Measurements from ENCODE around the gene EPHA6.
"Not testable (repeated sequence)": the region's sequence is repeated elsewhere in the genome, so short reads cannot be mapped to it uniquely, and the experiment has no call there.

Gene EPHA6

DNA sequence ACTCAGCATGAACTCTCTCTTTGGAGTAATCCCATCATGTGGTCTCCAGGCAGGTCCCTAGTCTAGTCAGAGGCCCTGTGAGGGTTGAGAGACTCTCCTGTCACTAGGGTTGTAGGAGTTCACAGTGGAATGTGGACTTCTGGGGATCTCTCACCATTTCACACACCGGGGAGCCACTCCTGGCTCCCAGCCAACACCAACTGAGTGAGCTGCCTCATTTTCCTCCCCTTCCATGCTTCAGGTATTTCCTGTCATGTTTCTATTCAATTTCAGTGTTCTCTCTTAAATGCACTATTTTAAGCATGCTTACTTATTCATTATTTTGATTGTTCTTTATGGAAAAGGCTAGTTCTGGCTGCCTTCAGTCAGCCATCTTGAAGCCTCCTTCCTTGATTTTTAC is 482.6 kb downstream of the EPHA6 start:
- DNase-seq = no peak

DNA sequence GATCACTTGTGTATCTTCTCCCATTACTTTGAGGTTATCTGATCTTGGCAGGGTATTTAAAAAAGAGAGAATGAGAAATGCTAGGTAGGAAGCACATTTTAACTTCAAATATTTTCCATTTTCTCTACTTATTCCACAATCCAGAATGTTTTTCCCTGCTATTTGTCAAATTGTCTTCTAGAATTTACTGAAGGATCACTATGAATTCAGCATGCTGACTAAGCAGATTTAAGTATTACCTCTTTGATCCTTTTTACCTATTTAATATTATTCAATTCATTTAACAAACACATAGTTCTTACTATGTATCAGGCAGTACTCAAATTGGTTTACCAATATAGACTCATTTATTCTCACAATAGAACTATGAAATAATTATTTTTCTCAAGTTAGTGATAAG is 486.7 kb downstream of the EPHA6 start:
- DNase-seq = no peak

DNA sequence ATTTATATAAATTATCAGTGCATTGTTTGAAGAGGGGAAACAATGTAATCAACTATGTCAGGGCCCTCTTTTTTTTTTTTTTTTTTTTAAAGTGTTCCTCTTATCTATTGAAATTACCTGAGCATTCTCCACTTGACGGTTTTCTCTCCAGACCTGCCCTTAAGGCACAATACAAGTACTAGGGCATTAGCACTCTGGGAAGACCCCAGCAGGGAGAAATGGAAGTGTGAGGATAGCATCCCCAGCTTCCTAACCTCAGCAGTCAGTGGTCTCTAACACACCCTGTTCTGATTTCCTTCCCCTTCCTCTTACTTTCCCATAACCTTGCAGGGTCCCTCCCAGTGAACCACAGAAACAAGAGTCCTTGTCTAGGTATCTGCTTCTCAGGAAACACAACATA is 491.8 kb downstream of the EPHA6 start:
- DNase-seq = no peak

DNA sequence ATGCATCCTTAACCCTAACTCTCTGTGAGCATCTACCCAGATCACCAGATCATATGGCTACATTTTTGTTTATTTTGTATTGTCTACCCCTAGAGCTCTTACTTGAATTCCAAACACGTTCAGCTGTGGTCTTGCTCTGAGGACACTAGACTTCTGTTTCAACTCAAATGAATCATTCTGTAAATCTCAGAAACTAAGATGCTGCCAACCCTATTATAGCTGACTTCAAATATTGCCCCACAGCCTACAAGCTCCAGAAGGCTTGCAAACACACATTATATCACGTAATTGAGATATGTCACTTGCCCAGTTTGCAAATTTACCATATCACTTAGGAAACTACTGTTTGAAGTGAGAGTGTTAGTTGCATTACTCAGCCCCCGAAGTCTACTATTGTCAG is 524.0 kb downstream of the EPHA6 start:
- DNase-seq = no peak

DNA sequence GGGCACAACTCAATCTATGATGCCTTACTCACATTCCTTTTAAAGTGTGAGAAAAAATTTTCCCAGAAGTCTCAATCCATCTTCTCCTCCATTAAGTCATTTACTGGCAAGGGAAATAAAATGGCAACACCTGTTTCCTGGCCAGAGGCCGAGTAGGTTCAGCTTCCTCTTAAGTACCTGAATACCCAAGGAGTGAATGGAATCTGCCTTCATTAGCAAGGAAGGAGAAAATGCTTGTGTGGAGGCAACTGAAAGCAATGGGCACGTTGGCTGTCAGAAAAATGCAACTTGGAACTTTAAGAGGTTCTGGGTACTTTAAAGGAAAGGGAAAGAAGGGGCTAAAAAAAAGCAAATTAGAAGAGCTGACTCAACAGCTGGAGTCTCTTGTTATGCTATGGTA is 526.5 kb downstream of the EPHA6 start:
- DNase-seq = no peak

DNA sequence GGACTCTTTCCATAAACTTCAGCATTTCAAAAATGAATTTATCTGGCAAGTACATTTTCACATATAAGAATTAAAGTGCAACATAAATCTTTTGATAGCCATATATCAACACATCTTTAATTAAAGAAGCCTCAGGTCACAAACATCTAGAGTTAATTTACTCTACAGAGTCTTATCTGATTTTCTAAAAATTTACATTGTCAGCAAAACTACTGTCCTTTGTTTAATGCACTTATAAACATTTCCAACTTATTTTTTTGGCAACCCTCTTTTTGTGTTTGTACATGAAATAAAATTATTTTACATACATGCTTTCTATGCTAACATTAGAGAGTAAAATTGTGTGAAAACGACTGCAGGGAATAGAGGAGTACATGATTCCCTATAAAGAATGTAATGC is 533.4 kb downstream of the EPHA6 start:
- no peak for DNase-seq

DNA sequence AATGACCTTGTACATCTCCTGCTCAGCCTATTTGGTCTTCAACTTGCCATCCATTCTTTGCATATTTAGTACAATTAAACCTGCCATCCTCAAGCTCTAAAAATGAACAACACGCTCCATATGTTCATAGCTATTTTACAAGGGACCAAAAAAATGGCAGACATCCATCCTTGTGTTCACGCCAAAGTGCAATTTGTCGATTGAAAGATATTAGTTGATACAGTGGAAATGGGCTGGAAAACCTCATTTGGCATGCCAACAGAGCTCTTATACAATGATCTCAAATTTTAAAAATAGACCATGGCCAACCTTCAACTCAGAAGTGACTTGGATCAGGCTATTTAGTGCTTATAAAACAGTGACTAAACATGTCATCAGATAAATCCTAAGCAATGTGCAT is 536.6 kb downstream of the EPHA6 start:
- no peak for DNase-seq

DNA sequence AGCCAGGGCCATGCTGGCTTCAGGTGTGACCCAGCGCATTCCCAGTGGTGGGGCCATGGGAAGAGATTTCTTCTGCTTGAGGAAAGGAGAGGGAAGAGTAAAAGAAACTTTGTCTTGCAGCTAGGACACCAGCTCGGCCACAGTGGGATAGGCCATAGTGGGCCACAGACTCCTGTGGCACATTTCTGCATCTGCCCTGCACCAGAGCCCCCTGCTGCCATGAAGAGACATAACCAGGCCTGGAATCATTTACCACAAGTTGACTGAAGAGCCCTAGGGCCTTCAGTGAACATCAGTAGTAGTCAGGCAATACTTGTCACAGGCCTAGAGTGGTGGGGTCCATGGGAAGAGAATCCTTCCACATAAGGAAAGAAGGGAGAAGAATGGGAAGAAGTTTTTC is 538.8 kb downstream of the EPHA6 start:
- DNase-seq = no peak

DNA sequence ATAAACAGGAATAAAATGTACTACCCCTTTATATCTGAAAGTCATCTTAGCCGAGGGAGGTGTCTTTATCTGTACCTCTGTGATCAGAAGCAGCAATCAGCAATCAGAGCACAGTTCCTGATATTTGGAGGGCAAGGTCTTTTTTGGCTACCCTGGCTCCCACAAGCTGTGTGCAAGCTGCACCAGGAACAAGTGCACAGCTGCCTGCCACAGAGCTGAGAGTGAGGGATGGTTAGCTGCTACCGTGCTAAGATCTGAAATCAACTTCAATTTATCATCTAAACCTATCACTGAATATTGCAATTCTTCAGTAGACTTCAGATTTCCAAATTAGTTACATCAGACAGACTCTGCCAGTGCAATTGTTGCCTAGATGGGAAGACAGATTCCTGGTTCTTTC is 545.6 kb downstream of the EPHA6 start:
- no peak for DNase-seq

DNA sequence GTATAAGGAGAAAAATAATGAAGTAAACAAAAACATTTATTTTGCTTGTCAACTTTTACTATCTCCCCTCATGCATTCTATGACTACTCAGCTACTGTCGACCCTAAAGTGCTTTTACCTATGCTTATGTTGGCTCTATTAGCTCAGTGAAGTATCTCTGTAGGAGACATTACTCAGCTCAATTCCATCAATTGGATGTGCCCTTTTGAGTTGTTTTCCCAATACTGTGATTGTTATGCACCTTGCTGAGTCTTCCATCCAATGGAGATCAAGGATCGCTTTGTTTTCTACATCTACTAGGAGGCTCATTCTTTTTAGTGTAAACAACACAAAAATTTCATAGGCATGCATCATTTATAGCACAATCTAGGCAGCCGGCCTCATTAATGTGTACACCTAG is 546.4 kb downstream of the EPHA6 start:
- DNase-seq = no peak

DNA sequence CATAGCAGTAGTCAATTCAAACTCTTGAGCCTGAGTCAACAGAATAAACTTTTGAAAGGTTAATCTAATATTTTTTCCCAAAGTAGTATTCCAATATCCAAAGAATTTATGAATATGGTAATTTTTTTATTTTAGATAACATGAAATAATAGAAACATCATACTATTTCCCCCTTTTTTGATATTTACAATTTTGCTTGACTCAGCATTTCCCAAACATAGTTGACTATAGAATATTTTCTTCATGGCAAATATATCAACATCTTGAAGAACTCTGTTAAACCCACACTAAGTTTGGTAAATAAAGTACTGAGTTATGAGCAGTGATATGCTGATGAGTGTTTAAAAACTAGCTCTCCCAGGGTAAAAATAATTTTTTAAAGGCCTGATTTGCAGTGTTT is 570.2 kb downstream of the EPHA6 start:
- DNase-seq = no peak

DNA sequence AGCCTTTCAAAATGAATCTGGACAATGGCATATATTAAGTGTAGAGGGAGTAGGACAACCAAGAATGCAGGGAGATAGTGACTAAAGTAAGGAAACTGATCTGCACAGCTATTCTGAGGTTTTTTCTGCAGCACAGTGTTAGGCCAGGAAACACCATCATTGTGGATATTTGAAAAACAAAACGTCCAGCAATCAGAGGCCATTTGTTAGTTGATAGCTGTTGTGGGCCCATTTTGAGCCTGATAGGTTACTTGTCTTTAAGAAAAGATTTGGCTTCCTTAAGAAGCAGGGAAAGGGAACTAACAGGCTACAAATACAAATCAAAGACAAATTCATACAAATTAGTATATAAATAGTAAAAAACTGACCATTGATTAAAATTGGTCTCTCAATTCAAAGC is 574.4 kb downstream of the EPHA6 start:
- no peak for DNase-seq

DNA sequence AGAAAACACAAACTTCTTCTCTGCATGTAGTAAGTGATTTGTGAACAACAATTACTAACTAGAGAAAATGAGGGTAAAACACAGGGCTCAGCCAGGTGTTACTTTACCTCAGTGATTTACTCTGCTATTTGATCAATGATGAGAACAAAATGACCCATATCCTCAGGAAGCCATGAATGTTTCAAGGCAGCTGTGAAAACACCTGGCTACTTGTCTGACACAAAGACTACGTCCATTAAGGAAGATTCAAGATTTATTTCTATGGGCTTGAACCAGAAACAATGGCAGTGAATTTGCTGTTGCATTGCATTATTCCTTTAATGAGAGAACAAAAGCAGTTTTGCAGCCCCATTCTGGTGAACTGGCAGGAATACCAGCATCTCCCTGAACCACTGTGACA is 575.5 kb downstream of the EPHA6 start:
- DNase-seq = no peak

DNA sequence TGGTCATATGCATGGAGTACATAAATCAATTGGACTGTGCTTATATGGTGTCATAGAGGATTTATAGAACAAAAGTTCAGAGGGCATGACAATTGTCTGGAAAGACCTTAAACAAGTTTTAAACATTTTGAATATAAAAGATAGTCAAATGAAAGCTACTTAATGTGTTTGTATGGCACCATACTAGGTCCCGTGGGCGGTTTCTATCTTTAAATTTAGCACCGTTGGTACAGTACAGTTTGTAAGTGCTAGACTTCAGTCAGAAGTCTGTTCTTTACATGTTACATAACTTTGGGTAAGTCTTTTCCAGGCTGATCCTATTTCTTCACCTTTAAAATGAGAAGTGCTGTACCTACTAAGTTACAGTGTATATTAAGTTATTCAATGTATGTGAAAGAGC is 576.8 kb downstream of the EPHA6 start:
- DNase-seq = no peak

DNA sequence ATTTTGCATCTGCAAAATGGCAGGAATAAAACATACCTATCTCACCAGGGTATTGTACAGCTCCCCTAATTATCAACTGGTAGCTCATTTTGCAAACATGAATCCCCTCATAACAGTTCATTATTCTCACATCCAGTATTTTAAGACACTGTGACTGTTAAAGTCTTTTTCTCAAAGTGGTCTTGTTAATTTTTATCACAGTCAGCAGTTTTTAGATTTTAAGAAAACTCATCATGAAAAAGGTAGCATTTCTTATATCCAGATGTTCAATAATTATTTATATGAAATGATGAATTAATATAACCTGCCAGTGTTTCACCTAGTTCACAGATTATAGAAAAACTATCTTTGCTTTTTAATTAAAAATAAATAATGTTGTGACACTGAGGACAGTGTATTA is 595.2 kb downstream of the EPHA6 start:
- no peak for DNase-seq

DNA sequence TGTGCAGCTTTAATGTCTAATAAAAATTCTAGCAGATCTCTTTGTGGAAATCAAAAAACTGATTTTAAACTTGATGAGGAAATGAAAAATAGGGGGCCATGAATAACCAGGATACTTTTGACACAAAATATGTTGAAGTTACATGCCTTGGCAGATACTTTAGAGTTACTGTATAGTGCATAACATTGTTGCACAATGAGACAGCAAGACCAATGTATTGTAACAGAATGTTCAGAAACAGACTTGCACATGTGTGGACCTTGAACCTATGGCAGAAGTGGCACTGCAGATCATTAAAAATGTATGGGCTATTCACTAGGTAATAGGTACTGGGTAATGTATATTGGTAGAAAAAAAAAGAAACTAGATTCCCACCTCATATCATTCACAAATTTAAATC is 607.2 kb downstream of the EPHA6 start:
- DNase-seq = no peak

DNA sequence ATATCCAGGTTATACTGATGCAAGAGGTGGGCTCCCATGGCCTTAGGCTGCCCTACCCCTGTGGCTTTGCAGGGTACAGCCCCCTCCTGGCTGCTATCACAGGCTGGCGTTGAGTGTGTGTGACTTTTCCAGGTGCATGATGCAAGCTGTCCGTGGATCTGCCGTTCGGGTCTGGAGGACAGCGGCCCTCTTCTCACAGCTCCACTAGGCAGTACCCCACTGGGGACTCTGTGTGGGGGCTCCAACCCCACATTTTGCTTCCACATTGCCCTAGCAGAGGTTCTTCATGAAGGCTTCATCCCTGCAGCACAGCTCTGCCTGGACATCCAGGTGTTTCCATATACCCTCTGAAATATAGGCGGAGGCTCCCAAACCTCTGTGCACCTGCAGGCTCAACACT is 610.6 kb downstream of the EPHA6 start:
- no peak for DNase-seq

DNA sequence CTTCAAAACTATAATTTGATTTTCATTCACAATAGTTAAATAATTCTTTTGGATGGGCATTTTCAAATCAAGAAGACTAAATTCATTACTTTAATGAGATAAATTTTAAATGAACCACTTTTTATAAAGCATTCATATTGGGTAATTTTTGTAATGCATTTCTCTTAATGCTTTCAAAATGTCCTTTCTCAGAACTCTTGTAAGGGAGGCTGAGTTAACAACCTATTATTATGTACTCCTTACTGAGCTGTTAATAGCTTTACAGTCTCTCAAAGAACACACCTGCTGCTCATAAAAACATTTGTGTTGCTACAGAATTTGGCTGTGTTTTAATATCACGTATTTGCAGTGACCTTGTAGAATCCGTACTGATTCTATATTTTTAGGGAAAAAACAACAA is 616.2 kb downstream of the EPHA6 start:
- DNase-seq = no peak

DNA sequence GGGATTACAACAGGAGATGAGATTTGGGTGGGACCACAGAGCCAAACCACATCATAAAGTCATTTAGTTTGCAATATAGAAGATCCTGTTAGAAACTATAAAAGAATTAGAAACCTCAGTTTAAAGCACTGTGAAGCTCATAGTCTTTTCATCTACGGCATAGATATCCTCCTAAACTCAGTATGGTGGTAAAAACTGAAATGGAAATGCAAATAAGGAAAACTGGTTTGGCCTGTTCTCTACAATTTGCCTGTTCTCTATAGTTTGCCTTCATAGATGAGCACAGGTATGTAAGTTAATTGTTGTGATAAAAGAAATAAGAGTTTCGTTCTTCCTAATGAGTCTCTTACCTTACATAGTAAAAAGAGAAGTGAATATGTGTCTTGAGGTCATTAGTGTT is 618.5 kb downstream of the EPHA6 start:
- no peak for DNase-seq

DNA sequence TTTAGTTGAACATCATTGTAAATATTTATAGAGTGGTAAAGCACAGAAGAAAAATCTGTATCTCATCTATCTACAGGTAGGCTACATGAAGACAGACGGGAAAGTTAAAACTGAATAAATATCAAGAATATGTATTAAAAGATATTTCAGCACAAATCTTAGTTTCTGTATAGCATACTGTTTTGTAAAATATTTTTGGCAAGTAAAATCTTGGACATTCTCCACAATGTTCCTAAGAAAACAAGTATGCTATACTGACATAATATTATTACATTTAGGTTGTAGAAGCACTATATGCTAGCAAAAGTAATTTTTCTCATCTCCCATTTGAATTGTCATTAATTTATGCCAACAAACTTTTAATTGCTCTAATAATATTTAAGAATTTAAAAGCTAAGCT is 623.7 kb downstream of the EPHA6 start:
- no peak for DNase-seq

DNA sequence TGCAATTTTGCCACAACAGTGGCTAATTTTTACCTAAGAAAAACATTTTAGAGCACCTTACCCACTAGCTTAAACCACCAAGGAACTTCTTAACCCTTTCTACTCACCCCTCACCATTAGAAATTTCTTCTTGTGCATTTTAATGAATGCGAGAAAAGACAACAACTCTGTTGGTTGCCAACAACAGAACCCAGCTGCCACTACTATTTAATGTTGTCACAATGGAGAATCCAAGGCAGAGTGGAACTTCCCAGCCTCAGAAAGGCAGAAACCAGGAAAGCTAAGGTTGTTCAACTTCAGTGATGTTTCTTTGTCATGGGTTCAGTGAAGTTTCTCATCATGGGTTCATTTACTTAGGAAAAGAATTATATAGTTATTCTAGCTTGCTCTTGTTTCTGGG is 625.0 kb downstream of the EPHA6 start:
- no peak for DNase-seq

DNA sequence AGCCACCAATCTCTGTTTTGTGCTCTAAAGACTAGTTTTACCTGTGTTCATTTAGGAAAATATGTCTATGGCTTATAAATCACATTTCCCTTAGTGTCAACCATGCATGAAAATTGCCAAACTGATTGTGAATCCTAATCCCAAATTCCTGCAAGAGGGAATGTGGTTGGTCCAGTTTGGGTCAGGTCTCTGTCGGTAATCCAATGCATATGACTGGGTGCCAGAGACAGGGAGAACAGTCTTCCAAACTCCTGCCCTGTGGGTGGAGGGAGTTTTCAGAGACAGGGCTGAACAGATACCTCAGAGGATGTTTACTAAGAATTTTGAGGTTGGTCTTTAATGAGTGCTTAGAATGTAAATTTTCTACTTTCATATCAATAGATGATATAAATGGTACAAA is 649.6 kb downstream of the EPHA6 start:
- no peak for DNase-seq

DNA sequence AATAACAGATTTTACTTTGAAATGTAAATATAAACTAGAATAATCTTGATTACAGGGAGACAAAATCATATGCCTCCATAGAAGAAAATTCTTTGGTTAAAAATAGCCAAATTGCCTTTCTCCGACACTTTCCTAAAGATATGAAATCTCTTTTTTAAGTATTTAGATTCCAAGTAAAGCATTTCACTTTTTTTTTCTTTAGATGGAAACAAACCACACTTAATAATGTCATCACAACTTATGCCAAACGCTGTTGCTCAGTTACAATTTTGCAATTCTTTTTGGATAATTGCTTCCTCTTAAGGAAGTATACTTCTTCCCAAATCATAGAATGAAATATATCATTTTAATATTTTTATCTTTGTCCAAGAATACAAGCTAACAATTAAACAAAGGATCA is 656.1 kb downstream of the EPHA6 start:
- DNase-seq = no peak

DNA sequence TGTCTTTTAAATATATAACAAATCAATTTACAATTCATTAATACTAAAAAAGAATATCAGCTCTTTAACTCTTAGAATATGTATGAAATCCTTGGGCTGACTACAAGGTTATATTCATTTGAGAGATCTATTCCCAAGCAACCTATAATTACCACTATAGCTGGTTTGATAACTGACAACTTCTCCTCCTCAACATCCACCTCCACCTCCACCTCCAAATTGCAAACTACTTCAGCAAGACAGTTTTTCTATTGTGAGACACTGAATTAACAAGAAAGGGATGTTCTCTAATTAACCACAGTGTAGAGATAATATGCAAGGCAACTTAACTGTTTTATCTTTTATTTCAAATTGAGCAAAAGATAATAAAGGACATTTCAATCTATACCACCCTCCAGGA is 665.3 kb downstream of the EPHA6 start:
- DNase-seq = no peak

DNA sequence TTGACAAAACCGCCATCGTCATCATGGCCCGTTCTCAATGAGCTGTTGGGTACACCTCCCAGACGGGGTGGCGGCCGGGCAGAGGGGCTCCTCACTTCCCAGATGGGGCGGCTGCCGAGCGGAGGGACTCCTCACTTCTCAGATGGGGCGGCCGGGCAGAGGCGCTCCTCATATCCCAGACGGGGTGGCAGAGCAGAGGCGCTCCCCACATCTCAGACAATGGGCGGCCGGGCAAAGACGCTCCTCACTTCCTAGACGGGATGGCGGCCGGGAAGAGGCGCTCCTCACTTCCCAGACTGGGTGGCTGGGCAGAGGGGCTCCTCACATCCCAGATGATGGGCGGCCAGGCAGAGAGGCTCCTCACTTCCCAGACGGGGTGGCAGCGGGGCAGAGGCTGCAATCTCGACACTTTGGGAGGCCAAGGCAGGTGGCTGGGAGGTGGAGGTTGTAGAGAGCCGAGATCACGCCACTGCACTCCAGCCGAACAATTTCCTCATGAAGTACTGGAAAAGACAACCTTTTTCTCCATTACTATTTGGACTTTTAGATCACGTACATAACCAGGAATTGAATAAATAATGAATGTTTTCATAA is 666.4 kb downstream of the EPHA6 start:
- not testable (repeated sequence) for DNase-seq

DNA sequence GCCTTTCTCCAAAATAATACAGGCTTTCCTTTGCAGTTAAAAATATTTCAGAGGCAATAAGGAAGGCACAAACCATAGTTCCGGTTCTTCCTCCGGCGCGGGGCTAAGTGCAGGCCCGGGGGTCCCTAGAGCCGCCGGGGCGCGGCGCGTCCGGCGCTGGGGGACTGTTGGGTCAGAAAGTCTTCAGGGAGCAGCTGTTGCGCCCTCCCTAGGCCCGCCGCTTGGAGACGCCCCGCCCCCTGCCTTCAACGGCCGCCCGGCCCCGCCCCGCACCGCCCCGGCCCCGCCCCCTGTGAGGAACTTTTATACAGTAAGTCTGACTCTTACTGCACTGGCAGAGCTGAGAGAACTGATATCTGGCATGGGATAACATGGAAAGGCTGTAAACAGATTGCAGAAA is 667.0 kb downstream of the EPHA6 start:
- DNase-seq = no peak
